Ascending aorta (tissue), 2 donors: ENCODE results near the gene PCYOX1L. TPM values are rescaled to one million over a fixed set of nuclear protein-coding genes. Genes with fewer than 3 reads are reported as not detected.

Experiments
- DNase-seq, 2 donors: peaks; one replicate each; pipeline ENCODE4 v3.0.0-alpha.2; 2019; ENCODE audit warnings: low spot score in 2 of 2
- H3K27ac ChIP-seq, 2 donors: fragments of 200-600 bp; sonication (generic); one replicate each; pipeline ENCODE4 v1.5.1; 2016 to 2017; ENCODE audit warnings: mild to moderate bottlenecking in 1 of 2
- H3K27me3 ChIP-seq: fragments of 200-600 bp; sonication (generic); one replicate; pipeline ENCODE4 v1.5.1; 2017
- H3K36me3 ChIP-seq, 2 donors: fragments of 200-600 bp; sonication (generic); one replicate each; pipeline ENCODE4 v1.5.1; 2016
- H3K4me1 ChIP-seq, 2 donors: fragments of 200-600 bp; sonication (generic); one replicate each; pipeline ENCODE4 v1.5.1; 2016 to 2017; ENCODE audit warnings: mild to moderate bottlenecking in 1 of 2
- H3K4me3 ChIP-seq, 2 donors: fragments of 200-600 bp; sonication (generic); one replicate each; pipeline ENCODE4 v1.5.1; 2016 to 2017; ENCODE audit warnings: mild to moderate bottlenecking in 1 of 2
- H3K9me3 ChIP-seq, 2 donors: fragments of 200-600 bp; sonication (generic); one replicate each; pipeline ENCODE4 v1.5.1; 2016
- CTCF ChIP-seq, 3 experiments: fragments of 200-600 bp in 2 of 3; fragments of 450-650 bp in 1 of 3; sonication (generic) in 2 of 3; IDR thresholded peaks; one replicate each; pipeline ENCODE4 v1.5.1; 2016 to 2019; ENCODE audit warnings: antibody characterized with exemption in 3 of 3, mild to moderate bottlenecking in 1 of 3, moderate library complexity in 1 of 3
- intact Hi-C: fragments of 100-400 bp; cut with DNase I; formaldehyde crosslinking; loops from one replicate; pipeline ENCODE4 v1.15.1; 2023
- total RNA-seq: library from RNA; depleted of rRNA; stranded (reverse); fragments of >200 nt; gene quantifications from one replicate; pipeline ENCODE4 v1.1.0, GENCODE V29; 2016

PCYOX1L gene
- total RNA-seq, 1 donor from 2014 or later = 1.5 TPM

DNA sequence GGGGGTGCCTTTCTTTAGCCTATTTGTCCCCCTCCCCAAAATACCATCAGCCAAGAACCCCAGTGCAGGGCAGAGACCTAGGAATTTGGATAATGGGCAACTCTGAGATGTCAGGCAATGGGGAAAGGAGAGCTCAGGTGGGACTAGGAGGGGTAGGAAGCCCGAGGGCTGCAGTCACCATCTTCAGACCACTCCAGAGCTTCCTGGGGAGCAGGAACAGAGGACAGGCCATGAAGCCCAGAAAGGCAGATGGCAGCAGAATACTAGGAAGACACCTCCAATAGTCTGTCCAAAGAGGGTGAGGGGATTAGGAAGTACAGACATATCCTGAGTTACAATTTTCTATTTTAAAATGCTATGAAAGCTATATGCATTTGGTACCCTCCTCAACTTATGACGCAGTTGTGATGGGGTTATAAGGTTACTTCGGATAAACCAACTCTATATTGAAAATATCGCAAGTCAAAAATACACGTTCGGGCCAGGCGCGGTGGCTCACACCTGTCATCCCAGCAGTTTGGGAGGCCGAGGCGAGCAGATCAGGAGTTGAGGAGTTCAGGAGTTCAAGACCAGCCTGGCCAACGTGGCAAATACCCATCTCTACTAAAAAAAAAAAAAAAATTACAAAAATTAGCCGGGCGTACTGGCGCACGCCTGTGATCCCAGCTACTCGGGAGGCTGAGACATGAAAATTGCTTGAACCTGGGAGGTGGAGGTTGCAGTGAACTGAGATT lies 55.8 kb downstream of the PCYOX1L start:
- H3K36me3 ChIP-seq = peaks cover 91 to 92% of the 10 kb centered on the region in 2 donors
- intact Hi-C loops = no loop called here
- H3K4me1 ChIP-seq = peaks cover 8 to 31% of the 10 kb centered on the region in 2 donors
- no peak for DNase-seq
- H3K4me3 ChIP-seq = peak overlapping the region; percentile 64 to 87
- TF ChIP-seq CTCF (IDR thresholded peaks at IDR 0.05) = no peak
- H3K9me3 ChIP-seq = no peaks in the 10 kb centered on the region
- H3K27me3 ChIP-seq = no peaks in the 10 kb centered on the region
- H3K27ac ChIP-seq = peak overlapping the region; percentile 88 to 90

- DNase-seq = peak; percentile 10 to 83
- no peak for TF ChIP-seq CTCF (IDR thresholded peaks at IDR 0.05)
- H3K4me3 ChIP-seq = peak overlapping the region; percentile 64 to 87
- peak overlapping the region; percentile 88 to 90 for H3K27ac ChIP-seq
- H3K9me3 ChIP-seq = no peaks in the 10 kb centered on the region
- no peaks in the 10 kb centered on the region for H3K27me3 ChIP-seq
- peaks cover 15 to 36% of the 10 kb centered on the region in 2 donors for H3K4me1 ChIP-seq
- H3K36me3 ChIP-seq = peaks cover 90 to 92% of the 10 kb centered on the region in 2 donors
- intact Hi-C loops = no loop called here
These were observed 56.7 kb downstream of the PCYOX1L start for GRCh38 chr5:149414405-149415065.

GRCh38 chr5:149415066-149415967 lies 57.5 kb downstream of the PCYOX1L start:
- peak in 1 of 2 donors; percentile 64 for DNase-seq
- intact Hi-C loops = no loop called here
- peaks cover 90 to 92% of the 10 kb centered on the region in 2 donors for H3K36me3 ChIP-seq
- TF ChIP-seq CTCF (IDR thresholded peaks at IDR 0.05) = no peak
- no peaks in the 10 kb centered on the region for H3K9me3 ChIP-seq
- peak overlapping the region; percentile 88 to 90 for H3K27ac ChIP-seq
- H3K4me1 ChIP-seq = peaks cover 19 to 44% of the 10 kb centered on the region in 2 donors
- H3K27me3 ChIP-seq = no peaks in the 10 kb centered on the region
- H3K4me3 ChIP-seq = peak overlapping the region; percentile 64 to 87

DNA sequence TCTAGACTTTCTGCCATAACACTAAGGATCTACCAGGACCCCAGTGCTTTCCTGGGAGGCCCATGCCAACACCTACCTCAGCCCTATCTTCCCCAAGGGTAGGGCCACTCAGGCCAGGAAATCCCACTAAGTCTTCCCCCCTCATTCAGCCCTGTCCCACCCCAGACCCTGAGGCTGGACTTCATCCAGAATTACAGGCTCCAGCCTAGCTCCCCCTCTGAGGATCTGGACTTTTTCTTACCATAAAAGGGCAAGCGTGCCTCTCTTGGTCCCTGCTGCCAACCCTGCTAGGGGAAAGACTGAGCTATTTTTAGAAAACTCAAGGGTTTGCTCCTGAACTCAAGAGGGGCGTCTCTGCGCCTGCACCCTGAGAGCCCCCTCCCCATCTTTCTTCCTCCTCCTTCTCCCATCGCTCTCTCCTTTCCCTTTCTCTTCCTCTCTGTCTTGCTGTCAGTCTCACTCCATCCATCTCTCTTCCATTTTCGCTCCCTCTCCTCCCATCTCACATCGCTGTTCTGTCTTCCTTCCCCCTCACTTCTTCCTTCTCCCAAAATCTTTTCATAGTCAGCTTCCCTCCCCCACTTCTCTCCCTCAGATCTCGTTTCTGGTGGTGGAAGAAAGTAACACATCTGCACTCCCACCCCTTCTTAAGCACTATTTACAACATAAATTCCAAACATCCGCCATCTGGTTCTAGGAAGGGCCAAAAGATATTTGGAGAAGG lies 59.3 kb downstream of the PCYOX1L start:
- peak overlapping the region; percentile 25 to 87 for H3K4me3 ChIP-seq
- H3K4me1 ChIP-seq = peaks cover 21 to 62% of the 10 kb centered on the region in 2 donors
- peak overlapping the region; percentile 88 to 90 for H3K27ac ChIP-seq
- intact Hi-C loops = no loop called here
- H3K27me3 ChIP-seq = no peaks in the 10 kb centered on the region
- H3K9me3 ChIP-seq = no peaks in the 10 kb centered on the region
- peak in 1 of 2 donors; percentile 65 for DNase-seq
- H3K36me3 ChIP-seq = peaks cover 90 to 92% of the 10 kb centered on the region in 2 donors
- TF ChIP-seq CTCF (IDR thresholded peaks at IDR 0.05) = peak in 1 of 3 experiments; percentile 9
